Adipocyte (in vitro differentiated cells): ENCODE data around the gene PARP16.
A peak's percentile ranks its signal among the peaks of the same experiment; 100 is the strongest.

Experiments
- DNase-seq: peaks from one replicate; pipeline ENCODE4 v3.0.0-alpha.2; 2015; ENCODE audit warnings: low read depth
- H3K27me3 ChIP-seq: replicated peaks from 2 replicates; pipeline ENCODE4 v1.7.0; 2013; ENCODE audit warnings: mild to moderate bottlenecking, low read length, moderate library complexity; ENCODE audit not compliant: control insufficient read depth, insufficient read depth
- H3K36me3 ChIP-seq: 2 replicates; pipeline ENCODE4 v1.7.0; 2013; ENCODE audit warnings: low read length, mild to moderate bottlenecking, moderate library complexity; ENCODE audit not compliant: control insufficient read depth, insufficient read depth, severe bottlenecking
- H3K4me1 ChIP-seq: 2 replicates; pipeline ENCODE4 v1.7.0; 2013; ENCODE audit warnings: mild to moderate bottlenecking, low read length, moderate library complexity; ENCODE audit not compliant: control insufficient read depth, insufficient read depth
- H3K4me3 ChIP-seq: 2 replicates; pipeline ENCODE4 v1.7.0; 2013; ENCODE audit warnings: mild to moderate bottlenecking, low read length, moderate library complexity
- H3K9ac ChIP-seq: 2 replicates; pipeline ENCODE4 v1.7.0; 2013; ENCODE audit warnings: mild to moderate bottlenecking, low read length, moderate library complexity
- H3K9me3 ChIP-seq: 2 replicates; pipeline ENCODE4 v1.7.0; 2013; ENCODE audit warnings: mild to moderate bottlenecking, low read length, moderate library complexity; ENCODE audit not compliant: control insufficient read depth

Gene PARP16

GRCh38 chr15:65266469-65266868 is 20.2 kb downstream of the PARP16 start:
- Histone ChIP-seq H3K4me1 (peaks cover 4% of the 10 kb centered on the region), H3K9me3 (no peaks in the 10 kb centered on the region), H3K36me3 (peaks cover 7% of the 10 kb centered on the region), H3K4me3 (no peak overlapping the region), H3K27me3 (no peaks in the 10 kb centered on the region), H3K9ac (no peak overlapping the region)
- DNase-seq = no peak

- Histone ChIP-seq H3K4me1 (no peaks in the 10 kb centered on the region), H3K4me3 (no peak overlapping the region), H3K9me3 (no peaks in the 10 kb centered on the region), H3K36me3 (peaks cover 7% of the 10 kb centered on the region), H3K9ac (no peak overlapping the region), H3K27me3 (no peaks in the 10 kb centered on the region)
- DNase-seq = no peak
Observed at GRCh38 chr15:65264863-65265430, 21.7 kb downstream of the PARP16 start.

DNA sequence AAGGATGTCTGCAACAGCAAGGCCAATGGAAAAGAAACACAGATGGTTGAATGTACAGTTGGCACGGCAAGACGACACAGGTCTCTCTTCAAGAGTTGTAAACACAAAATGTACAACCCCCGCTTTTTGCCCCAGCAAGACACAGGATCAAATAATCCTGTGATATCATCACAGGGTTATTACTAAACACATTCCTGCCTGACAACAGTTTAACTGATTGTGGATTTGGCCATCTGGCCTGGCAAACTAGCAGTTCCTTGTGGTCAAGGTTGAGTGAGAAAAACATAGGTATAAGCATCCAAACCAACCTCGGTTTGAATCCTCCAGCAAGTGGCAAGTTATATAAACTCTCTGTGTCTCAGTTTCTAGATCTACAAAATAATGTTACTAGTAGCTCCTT is 23.4 kb downstream of the PARP16 start:
- H3K9me3 ChIP-seq = no peaks in the 10 kb centered on the region
- peaks cover 7% of the 10 kb centered on the region for H3K36me3 ChIP-seq
- DNase-seq = no peak

DNA sequence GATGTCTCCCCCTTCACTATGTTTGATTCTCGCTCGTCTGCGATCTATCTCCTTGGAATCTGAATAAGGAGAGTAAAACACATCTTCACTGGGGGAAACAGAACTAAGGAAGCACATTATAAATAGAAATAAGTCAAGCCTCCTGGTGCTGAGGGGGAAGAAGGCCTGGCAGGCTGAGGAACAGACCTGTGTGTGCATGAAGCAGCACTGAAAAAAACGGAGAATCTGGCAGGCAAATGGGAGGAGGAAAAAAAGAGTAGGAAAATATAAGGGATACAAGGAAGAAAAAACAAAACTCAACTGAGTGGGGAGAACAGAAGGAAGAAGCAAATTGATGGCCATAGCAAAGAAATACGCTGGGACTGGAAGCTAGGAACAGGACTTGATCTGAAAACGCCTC is 25.7 kb downstream of the PARP16 start:
- no peak for DNase-seq
- H3K4me3 ChIP-seq = no peak overlapping the region
- no peak overlapping the region for H3K9ac ChIP-seq
- no peaks in the 10 kb centered on the region for H3K9me3 ChIP-seq
- peaks cover 24% of the 10 kb centered on the region for H3K4me1 ChIP-seq
- peaks cover 7% of the 10 kb centered on the region for H3K36me3 ChIP-seq
- H3K27me3 ChIP-seq = no peaks in the 10 kb centered on the region

More for the DNA sequence above, 23.4 kb downstream of the PARP16 start:
- no peaks in the 10 kb centered on the region for H3K27me3 ChIP-seq
- no peak overlapping the region for H3K9ac ChIP-seq
- peaks cover 16% of the 10 kb centered on the region for H3K4me1 ChIP-seq
- no peak overlapping the region for H3K4me3 ChIP-seq

DNA sequence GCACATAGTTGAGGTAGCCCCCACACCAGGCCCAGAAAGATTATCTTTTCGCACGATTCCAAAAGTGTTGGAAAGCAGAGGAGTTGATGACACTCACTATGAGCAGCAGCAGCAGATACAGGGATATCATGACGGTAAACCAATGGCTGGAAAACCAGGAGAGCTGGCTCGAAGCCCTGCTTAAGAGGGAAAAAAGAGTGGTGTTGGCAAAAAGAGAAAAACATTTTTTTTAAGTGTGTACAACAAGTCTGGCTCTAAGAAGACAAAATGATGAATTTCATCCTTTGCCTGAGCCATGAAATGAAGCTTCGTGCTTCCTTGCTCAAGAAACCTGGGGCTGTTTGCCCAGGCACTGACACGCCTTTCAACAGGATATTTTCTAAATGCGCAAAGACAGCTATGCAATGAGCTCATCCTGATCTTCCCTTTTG is 27.3 kb downstream of the PARP16 start:
- Histone ChIP-seq H3K36me3 (peaks cover 7% of the 10 kb centered on the region), H3K27me3 (no peaks in the 10 kb centered on the region), H3K4me3 (no peak overlapping the region), H3K9me3 (no peaks in the 10 kb centered on the region), H3K4me1 (peaks cover 32% of the 10 kb centered on the region), H3K9ac (peak overlapping the region; percentile 68)
- DNase-seq = no peak

DNA sequence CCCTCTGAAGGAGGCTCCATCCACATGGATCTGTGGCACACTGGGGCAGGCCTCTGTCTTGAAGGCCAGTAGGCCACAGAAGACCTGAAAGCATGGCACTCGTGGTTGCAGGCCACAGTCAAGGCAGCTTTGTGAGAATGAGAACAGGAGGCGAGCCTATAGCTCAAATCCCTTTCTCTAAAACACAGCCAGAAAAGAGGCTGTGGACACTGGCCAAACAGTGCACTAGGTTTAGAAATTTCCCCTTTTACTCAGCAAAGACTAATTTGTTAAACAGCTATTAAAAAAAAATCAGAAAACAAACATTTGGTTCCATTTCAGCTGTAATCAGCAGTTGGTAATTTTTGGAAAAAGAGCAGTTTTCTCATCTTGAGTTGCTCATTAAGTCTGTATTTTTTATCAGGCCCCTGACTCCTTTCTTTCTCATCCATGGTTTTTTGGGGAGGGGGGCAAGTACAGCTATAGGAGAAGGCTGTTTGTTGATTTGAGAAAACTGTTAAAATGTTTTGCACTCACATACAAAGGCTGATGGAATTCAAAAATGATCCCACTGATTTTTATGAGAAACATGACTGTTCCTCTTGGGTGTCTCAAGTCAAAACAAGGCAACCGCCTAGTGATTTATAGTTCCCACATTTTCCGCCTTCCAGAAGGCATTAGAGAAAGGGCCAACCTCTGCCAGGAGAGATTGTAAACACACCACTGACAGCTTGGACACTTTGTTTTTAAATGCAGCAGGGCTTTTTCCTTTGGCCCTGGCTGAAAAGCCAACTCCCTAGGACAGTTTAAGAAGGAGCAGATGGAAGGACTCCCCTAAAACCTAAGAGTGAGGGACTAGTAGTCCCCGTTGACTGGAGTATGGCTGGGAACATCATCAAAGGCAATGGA is 28.1 kb downstream of the PARP16 start:
- H3K9ac ChIP-seq = peak overlapping the region; percentile 76
- peaks cover 7% of the 10 kb centered on the region for H3K36me3 ChIP-seq
- no peaks in the 10 kb centered on the region for H3K27me3 ChIP-seq
- H3K4me3 ChIP-seq = peak overlapping the region; percentile 27
- H3K9me3 ChIP-seq = no peaks in the 10 kb centered on the region
- peaks cover 32% of the 10 kb centered on the region for H3K4me1 ChIP-seq
- no peak for DNase-seq

- Histone ChIP-seq H3K9ac (no peak overlapping the region), H3K4me1 (peaks cover 37% of the 10 kb centered on the region), H3K36me3 (no peaks in the 10 kb centered on the region), H3K4me3 (no peak overlapping the region), H3K9me3 (no peaks in the 10 kb centered on the region), H3K27me3 (no peaks in the 10 kb centered on the region)
- no peak for DNase-seq
Observed at GRCh38 chr15:65255486-65256140, 31.1 kb downstream of the PARP16 start.

- Histone ChIP-seq H3K9ac (no peak overlapping the region), H3K36me3 (no peaks in the 10 kb centered on the region)
- no peak for DNase-seq
Observed at GRCh38 chr15:65254758-65255157, 31.9 kb downstream of the PARP16 start.

DNA sequence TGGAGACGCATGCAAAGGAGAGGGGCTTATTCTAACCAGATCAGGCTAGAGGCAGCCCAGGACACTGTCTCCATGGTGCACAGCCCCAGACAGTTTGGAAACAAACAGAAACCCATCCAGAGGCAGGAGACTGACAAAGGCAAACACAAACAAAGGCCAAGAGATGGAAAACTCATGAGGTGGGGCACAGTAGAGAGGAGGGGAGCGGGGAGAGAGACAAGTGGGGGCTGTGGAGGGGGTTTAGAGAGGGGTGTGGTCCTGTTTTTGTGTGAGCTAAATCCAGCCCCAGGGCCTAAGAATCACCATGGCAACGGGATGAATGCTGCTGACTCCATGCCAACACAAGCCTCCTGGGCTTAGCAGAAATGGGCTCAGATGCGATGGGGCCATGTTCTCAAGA is 32.3 kb downstream of the PARP16 start:
- no peaks in the 10 kb centered on the region for H3K9me3 ChIP-seq
- peak; percentile 19 for DNase-seq

More at GRCh38 chr15:65254758-65255157, 31.9 kb downstream of the PARP16 start:
- Histone ChIP-seq H3K4me1 (peaks cover 36% of the 10 kb centered on the region), H3K27me3 (no peaks in the 10 kb centered on the region), H3K4me3 (no peak overlapping the region), H3K9me3 (no peaks in the 10 kb centered on the region)

GRCh38 chr15:65249641-65250040 is 37.0 kb downstream of the PARP16 start:
- Histone ChIP-seq H3K27me3 (no peaks in the 10 kb centered on the region), H3K36me3 (no peaks in the 10 kb centered on the region), H3K9ac (no peak overlapping the region), H3K4me1 (peaks cover 22% of the 10 kb centered on the region), H3K4me3 (no peak overlapping the region), H3K9me3 (no peaks in the 10 kb centered on the region)
- DNase-seq = no peak

More for the DNA sequence above, 32.3 kb downstream of the PARP16 start:
- Histone ChIP-seq H3K36me3 (no peaks in the 10 kb centered on the region), H3K4me1 (peaks cover 32% of the 10 kb centered on the region), H3K27me3 (no peaks in the 10 kb centered on the region), H3K4me3 (no peak overlapping the region), H3K9ac (no peak overlapping the region)

GRCh38 chr15:65248511-65249255 is 38.0 kb downstream of the PARP16 start:
- H3K4me1 ChIP-seq = peaks cover 20% of the 10 kb centered on the region
- no peaks in the 10 kb centered on the region for H3K9me3 ChIP-seq
- DNase-seq = no peak
- no peak overlapping the region for H3K4me3 ChIP-seq
- no peaks in the 10 kb centered on the region for H3K27me3 ChIP-seq
- H3K9ac ChIP-seq = no peak overlapping the region
- no peaks in the 10 kb centered on the region for H3K36me3 ChIP-seq
